MCF 10A (cell line): ENCODE measurements around the gene TMEM232. TPM values are rescaled to one million over a fixed set of nuclear protein-coding genes. Genes with fewer than 3 reads are reported as not detected.
A peak's percentile ranks its signal among the peaks of the same experiment; 100 is the strongest.

ENCODE experiments used
- BruUV-seq: library from RNA; stranded (reverse); fragments of 400-500 nt; replicated peaks from 2 replicates; lab custom pipeline; 2021; lab: Mats Ljungman, UMichigan
- CTCF ChIA-PET: fragments of 300-600 bp; sonication (Branson Sonifier 250); formaldehyde crosslinking; extraction: SDS; loops from one replicate; lab custom pipeline; 2021; ENCODE audit warnings: antibody characterized with exemption, inconsistent platforms; lab: Yijun Ruan, JAX
- POLR2A ChIA-PET: fragments of 300-600, 350-650 bp; sonication (Branson Sonifier 250); formaldehyde crosslinking; extraction: SDS; loops from one replicate; lab custom pipeline; 2020; ENCODE audit warnings: antibody characterized with exemption, inconsistent platforms; lab: Yijun Ruan, JAX
- DNase-seq: peaks from one replicate; pipeline ENCODE4 v3.0.0-alpha.2; 2018; ENCODE audit not compliant: unreplicated experiment
- H3K27ac Mint-ChIP-seq: one replicate; pipeline ENCODE4 v1.8.0; 2022; ENCODE audit warnings: mild to moderate bottlenecking, low read depth, mixed read lengths; ENCODE audit not compliant: unreplicated experiment
- H3K27me3 Mint-ChIP-seq: one replicate; pipeline ENCODE4 v1.8.0; 2022; ENCODE audit warnings: mixed read lengths; ENCODE audit not compliant: insufficient read depth, unreplicated experiment
- H3K36me3 Mint-ChIP-seq: one replicate; pipeline ENCODE4 v1.8.0; 2022; ENCODE audit warnings: mild to moderate bottlenecking, moderate library complexity, mixed read lengths; ENCODE audit not compliant: insufficient read depth, unreplicated experiment
- H3K4me1 Mint-ChIP-seq: one replicate; pipeline ENCODE4 v1.8.0; 2022; ENCODE audit warnings: mixed read lengths; ENCODE audit not compliant: insufficient read depth, unreplicated experiment
- H3K4me3 Mint-ChIP-seq: one replicate; pipeline ENCODE4 v1.8.0; 2022; ENCODE audit warnings: mild to moderate bottlenecking, moderate library complexity, mixed read lengths; ENCODE audit not compliant: unreplicated experiment
- H3K9me3 Mint-ChIP-seq: one replicate; pipeline ENCODE4 v1.8.0; 2022; ENCODE audit warnings: mixed read lengths; ENCODE audit not compliant: unreplicated experiment
- intact Hi-C: fragments of 100-400 bp; cut with micrococcal nuclease; formaldehyde crosslinking; loops from 2 replicates; pipeline ENCODE4 v1.14.1; 2022
- total RNA-seq: library from RNA; stranded (reverse); gene quantifications from 2 replicates; pipeline ENCODE4 v1.2.3, GENCODE V29; 2022
- TF ChIP-seq, protein P1 (sequence below): fragments of 200-600 bp; IDR thresholded peaks from one replicate; pipeline ENCODE4 v1.8.0; 2022; ENCODE audit warnings: antibody characterized with exemption, mild to moderate bottlenecking; ENCODE audit not compliant: unreplicated experiment

The TMEM232 gene
- total RNA-seq, 1 experiment from 2014 or later: 2.8 TPM

DNA sequence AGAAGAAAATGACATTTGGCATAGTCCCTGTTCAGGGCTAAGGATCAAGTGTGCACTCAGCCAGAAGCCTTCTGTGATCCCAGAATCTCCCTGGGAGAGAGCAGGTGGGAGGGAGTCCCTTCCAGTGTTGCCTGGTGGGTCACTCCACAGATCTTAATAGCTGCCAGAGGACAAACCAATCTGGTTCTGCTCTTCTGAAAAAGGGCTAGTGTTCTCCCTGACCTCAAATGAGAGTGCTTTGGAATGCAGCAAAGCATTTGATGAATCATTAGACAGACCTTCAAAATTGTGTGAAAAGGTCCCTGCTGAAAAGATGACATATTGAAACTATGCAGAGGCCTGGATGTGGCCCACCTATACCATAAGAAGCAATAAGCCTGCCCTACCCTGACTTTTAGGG lies 339.7 kb downstream of the TMEM232 start:
- Mint-ChIP-seq H3K4me3 (no peak overlapping the region), H3K36me3 (no peaks in the 10 kb centered on the region), H3K9me3 (no peaks in the 10 kb centered on the region), H3K4me1 (no peaks in the 10 kb centered on the region), H3K27me3 (no peaks in the 10 kb centered on the region), H3K27ac (no peak overlapping the region)
- TF ChIP-seq, protein P1, sequence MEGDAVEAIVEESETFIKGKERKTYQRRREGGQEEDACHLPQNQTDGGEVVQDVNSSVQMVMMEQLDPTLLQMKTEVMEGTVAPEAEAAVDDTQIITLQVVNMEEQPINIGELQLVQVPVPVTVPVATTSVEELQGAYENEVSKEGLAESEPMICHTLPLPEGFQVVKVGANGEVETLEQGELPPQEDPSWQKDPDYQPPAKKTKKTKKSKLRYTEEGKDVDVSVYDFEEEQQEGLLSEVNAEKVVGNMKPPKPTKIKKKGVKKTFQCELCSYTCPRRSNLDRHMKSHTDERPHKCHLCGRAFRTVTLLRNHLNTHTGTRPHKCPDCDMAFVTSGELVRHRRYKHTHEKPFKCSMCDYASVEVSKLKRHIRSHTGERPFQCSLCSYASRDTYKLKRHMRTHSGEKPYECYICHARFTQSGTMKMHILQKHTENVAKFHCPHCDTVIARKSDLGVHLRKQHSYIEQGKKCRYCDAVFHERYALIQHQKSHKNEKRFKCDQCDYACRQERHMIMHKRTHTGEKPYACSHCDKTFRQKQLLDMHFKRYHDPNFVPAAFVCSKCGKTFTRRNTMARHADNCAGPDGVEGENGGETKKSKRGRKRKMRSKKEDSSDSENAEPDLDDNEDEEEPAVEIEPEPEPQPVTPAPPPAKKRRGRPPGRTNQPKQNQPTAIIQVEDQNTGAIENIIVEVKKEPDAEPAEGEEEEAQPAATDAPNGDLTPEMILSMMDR: no peak
- ChIA-PET CTCF (no interaction called here), POLR2A (interaction anchor here (1.1 kb wide), 1 partner anchor 18 kb away, joined by 3 read pairs; no protein-coding TSS in a partner anchor)
- BruUV-seq: no TSS peak
- intact Hi-C loops: no loop called here
- peak; percentile 4 for DNase-seq

DNA sequence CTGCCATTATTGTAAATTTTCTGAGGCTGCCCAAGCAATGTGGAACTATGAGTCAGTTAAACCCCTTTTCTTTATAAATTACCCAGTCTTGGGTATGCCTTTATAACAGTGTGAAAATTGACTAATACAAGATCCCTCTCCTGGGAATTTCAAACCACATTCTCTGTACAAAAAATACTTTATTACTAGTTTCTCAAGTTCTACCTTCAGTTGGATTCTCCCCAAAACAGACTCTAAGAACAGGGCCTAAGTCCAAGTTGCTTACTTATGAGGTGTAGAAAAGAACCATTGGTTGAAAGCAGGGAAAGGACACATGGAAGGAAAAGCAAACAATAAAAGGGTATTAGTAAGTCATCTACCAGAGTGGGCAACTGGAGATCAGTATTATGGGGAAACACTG lies 343.2 kb downstream of the TMEM232 start:
- no TSS peak for BruUV-seq
- Mint-ChIP-seq H3K9me3 (no peaks in the 10 kb centered on the region), H3K36me3 (no peaks in the 10 kb centered on the region), H3K27ac (no peak overlapping the region), H3K4me3 (no peak overlapping the region), H3K4me1 (peaks cover 6% of the 10 kb centered on the region), H3K27me3 (no peaks in the 10 kb centered on the region)
- intact Hi-C loops: no loop called here
- TF ChIP-seq, protein P1: no peak
- CTCF ChIA-PET: interaction anchor here (0.6 kb wide), 1 partner anchor 1442 kb away, joined by 3 read pairs; no protein-coding TSS in a partner anchor
- DNase-seq: no peak
- POLR2A ChIA-PET: no interaction called here

DNA sequence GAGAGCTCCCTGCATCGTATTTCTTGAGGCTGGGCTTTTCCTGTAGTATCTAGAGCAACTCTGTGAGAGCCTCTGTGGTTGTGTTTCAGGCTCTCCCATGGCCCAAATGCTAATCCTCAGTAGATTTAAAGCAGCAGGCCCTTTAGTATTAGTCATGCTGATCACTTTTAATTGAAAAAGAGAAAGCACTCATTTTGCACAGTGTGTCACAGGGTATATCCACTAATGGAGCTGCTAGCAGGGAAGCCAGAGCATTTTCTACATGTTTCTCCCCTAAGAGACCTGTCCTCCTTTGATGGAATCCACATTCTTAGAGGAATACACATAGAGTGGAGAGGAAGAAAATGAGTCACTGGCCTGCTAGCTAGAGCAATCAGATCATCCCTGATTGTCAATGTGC lies 348.5 kb downstream of the TMEM232 start:
- BruUV-seq: no TSS peak
- Mint-ChIP-seq H3K4me3 (no peak overlapping the region), H3K36me3 (no peaks in the 10 kb centered on the region), H3K27me3 (no peaks in the 10 kb centered on the region), H3K27ac (no peak overlapping the region), H3K9me3 (no peaks in the 10 kb centered on the region), H3K4me1 (peaks cover 21% of the 10 kb centered on the region)
- ChIA-PET POLR2A (interaction anchor here (1.6 kb wide), 1 partner anchor 24 kb away, joined by 4 read pairs; no protein-coding TSS in a partner anchor), CTCF (no interaction called here)
- DNase-seq: no peak
- intact Hi-C loops: no loop called here
- TF ChIP-seq, protein P1: no peak

DNA sequence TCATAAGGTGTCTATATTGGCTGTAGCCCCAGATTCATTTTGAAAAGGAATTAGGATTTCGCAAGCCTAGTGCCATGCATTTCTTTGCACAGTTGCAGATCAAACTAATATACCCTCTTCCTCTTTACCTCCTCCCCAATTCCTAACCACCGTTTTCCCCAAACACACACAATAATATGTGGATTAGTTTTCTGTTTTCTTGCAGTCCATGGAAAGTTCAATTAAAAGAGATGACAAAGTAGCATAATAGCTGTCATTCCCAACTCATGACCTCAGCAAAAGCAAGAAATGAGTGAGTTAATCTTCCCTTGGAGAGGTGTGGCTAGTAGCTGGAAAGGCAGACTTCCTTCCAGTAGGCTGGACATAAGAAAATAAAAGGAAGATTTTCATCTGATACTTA lies 349.1 kb downstream of the TMEM232 start:
- intact Hi-C loops: no loop called here
- Mint-ChIP-seq H3K27me3 (no peaks in the 10 kb centered on the region), H3K4me1 (peaks cover 21% of the 10 kb centered on the region), H3K27ac (no peak overlapping the region), H3K9me3 (no peaks in the 10 kb centered on the region), H3K4me3 (no peak overlapping the region), H3K36me3 (no peaks in the 10 kb centered on the region)
- TF ChIP-seq, protein P1: no peak
- ChIA-PET CTCF (no interaction called here), POLR2A (interaction anchor here (1.6 kb wide), 1 partner anchor 24 kb away, joined by 4 read pairs; no protein-coding TSS in a partner anchor)
- DNase-seq: peak; percentile 13
- BruUV-seq: no TSS peak
